OCI-LY3 (cell line): ENCODE results near the gene HOOK1.

Experiments
- EZH2phosphoT487 ChIP-seq: fragments of 200-600 bp; shearing (Covaris generic); IDR thresholded peaks from 2 replicates; pipeline ENCODE4 v1.6.1; 2018; ENCODE audit warnings: antibody characterized with exemption, mixed run types, low read depth
- TF ChIP-seq, protein P1 (sequence below): fragments of 200-600, 300-600 bp; sonication (generic); IDR thresholded peaks from 2 replicates; pipeline ENCODE4 v1.5.1; 2014; ENCODE audit warnings: antibody characterized with exemption, low read length, low read depth

- TF ChIP-seq, protein P1, sequence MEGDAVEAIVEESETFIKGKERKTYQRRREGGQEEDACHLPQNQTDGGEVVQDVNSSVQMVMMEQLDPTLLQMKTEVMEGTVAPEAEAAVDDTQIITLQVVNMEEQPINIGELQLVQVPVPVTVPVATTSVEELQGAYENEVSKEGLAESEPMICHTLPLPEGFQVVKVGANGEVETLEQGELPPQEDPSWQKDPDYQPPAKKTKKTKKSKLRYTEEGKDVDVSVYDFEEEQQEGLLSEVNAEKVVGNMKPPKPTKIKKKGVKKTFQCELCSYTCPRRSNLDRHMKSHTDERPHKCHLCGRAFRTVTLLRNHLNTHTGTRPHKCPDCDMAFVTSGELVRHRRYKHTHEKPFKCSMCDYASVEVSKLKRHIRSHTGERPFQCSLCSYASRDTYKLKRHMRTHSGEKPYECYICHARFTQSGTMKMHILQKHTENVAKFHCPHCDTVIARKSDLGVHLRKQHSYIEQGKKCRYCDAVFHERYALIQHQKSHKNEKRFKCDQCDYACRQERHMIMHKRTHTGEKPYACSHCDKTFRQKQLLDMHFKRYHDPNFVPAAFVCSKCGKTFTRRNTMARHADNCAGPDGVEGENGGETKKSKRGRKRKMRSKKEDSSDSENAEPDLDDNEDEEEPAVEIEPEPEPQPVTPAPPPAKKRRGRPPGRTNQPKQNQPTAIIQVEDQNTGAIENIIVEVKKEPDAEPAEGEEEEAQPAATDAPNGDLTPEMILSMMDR: no peak
- TF ChIP-seq EZH2phosphoT487: no peak
These were observed 37.4 kb downstream of the HOOK1 start for GRCh38 chr1:59852117-59852516.
